WERI-Rb-1 (cell line): ENCODE measurements around the gene STOM.
A peak's percentile ranks its signal among the peaks of the same experiment; 100 is the strongest.

ENCODE experiments used
- DNase-seq: peaks from one replicate; pipeline ENCODE4 v3.0.0-alpha.2; 2020
- H3K27ac ChIP-seq: fragments of 250-450 bp; sonication (Bioruptor Pico); 2 replicates; pipeline ENCODE4 v1.5.1; 2020; ENCODE audit warnings: mild to moderate bottlenecking, moderate library complexity
- H3K27me3 ChIP-seq: fragments of 250-450 bp; sonication (Bioruptor Pico); 2 replicates; pipeline ENCODE4 v1.5.1; 2021; ENCODE audit warnings: mild to moderate bottlenecking, low read depth, moderate library complexity; ENCODE audit not compliant: insufficient read depth, severe bottlenecking
- H3K36me3 ChIP-seq: fragments of 250-450 bp; sonication (Bioruptor Pico); 2 replicates; pipeline ENCODE4 v1.5.1; 2020; ENCODE audit warnings: mild to moderate bottlenecking, moderate library complexity
- H3K4me3 ChIP-seq: 2 replicates; pipeline ENCODE4 v1.5.1; 2011; ENCODE audit warnings: low read depth, mild to moderate bottlenecking, control low read depth, low read length
- H3K9me3 ChIP-seq: fragments of 250-450 bp; sonication (Bioruptor Pico); 2 replicates; pipeline ENCODE4 v1.5.1; 2021; ENCODE audit warnings: mild to moderate bottlenecking, moderate library complexity; ENCODE audit not compliant: severe bottlenecking
- TF ChIP-seq, protein P1 (sequence below): IDR thresholded peaks from 2 replicates; pipeline ENCODE4 v1.5.1; 2011; ENCODE audit warnings: low read depth, mild to moderate bottlenecking, control low read depth, inconsistent platforms, low read length

Gene STOM

DNA sequence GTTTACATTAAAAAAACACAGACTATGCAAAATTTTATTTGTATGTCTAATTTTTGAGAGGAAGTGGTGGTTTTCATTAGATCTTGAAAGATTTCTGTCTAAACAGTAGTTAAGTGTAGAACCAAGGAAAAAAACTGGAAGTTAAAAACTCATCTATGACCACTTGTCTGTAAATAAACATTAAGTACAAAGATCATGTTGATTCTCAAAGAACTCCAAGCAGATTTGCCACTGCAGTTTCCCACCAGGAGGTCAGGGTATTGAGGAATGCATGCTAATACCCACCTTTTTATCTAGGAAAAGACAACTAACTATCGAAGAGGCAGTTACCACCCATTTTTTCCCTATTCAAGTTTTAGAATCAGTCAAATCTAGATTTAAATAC lies 1.9 kb downstream of the STOM start:
- no peaks in the 10 kb centered on the region for H3K27me3 ChIP-seq
- no peaks in the 10 kb centered on the region for H3K9me3 ChIP-seq
- no peak overlapping the region for H3K27ac ChIP-seq
- TF ChIP-seq, protein P1, sequence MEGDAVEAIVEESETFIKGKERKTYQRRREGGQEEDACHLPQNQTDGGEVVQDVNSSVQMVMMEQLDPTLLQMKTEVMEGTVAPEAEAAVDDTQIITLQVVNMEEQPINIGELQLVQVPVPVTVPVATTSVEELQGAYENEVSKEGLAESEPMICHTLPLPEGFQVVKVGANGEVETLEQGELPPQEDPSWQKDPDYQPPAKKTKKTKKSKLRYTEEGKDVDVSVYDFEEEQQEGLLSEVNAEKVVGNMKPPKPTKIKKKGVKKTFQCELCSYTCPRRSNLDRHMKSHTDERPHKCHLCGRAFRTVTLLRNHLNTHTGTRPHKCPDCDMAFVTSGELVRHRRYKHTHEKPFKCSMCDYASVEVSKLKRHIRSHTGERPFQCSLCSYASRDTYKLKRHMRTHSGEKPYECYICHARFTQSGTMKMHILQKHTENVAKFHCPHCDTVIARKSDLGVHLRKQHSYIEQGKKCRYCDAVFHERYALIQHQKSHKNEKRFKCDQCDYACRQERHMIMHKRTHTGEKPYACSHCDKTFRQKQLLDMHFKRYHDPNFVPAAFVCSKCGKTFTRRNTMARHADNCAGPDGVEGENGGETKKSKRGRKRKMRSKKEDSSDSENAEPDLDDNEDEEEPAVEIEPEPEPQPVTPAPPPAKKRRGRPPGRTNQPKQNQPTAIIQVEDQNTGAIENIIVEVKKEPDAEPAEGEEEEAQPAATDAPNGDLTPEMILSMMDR, result no peak
- H3K4me3 ChIP-seq, result no peak overlapping the region
- H3K36me3 ChIP-seq, result no peaks in the 10 kb centered on the region
- no peak for DNase-seq

DNA sequence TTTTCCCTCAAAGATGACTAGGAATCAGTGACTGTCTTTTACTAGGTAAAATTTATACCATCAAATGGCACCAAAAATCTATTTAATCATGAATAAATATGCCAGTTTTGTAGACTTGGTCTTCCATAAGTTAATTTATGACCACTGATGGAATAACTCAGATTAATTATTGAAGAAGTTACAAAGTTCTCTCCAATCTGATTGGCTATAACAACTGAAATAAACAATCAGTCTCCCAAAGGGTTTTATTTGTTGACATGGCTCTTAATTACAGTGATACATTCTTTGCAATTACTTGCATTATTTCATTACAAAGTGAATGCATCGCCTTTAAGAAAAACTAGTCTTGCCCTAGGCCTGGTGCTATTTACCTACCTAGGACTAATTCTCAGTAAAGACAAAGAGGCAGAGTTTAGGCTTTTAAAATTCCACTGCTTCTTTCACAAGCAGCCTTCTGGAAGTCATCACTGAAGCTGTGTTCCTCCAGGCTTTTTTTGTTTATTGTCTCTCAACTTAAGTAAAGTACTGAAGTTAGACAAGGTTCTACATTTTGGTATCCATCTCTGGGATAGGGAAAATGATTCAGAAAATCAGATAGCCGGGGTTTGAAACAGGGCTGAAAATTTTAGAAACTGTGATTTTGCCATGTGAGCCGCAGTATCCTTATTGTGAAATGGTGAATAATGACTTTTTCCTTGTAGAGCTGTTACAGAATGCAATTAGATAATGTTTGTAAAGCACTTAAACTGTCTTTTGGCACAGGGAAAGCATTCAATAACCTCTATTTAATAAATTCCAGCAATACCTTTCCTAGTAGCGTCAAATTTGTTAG lies 2.5 kb downstream of the STOM start:
- no peak for DNase-seq
- TF ChIP-seq, protein P1, result no peak
- Histone ChIP-seq H3K4me3 (no peak overlapping the region), H3K9me3 (no peaks in the 10 kb centered on the region), H3K27ac (no peak overlapping the region), H3K27me3 (no peaks in the 10 kb centered on the region), H3K36me3 (no peaks in the 10 kb centered on the region)

DNA sequence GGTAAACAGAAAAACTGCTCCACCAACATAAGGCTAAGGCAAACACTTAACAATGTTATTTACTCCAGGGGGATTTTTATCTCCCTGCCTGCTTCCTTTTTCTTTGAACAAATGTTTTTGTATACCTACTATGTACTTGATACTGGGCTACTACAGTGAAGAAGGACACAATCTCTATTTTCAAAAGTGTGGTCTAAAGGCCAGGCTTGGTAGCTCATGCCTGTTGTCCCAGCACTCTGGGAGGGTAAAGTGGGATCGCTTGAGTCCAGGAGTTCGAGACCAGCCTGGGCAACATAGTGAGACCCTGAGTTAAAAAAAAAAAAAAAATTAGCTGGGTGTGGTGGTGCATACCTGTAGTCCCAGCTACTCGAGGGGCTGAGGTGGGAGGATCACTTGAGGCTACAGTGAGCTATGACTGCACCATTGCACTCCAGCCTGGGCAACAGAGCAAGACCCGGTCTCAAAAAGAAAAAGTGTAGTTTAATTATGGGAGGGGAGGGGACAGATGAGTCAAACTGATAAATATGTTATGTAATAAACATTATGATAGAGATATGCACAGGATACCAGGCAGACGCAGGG lies 3.3 kb downstream of the STOM start:
- no peak overlapping the region for H3K27ac ChIP-seq

DNA sequence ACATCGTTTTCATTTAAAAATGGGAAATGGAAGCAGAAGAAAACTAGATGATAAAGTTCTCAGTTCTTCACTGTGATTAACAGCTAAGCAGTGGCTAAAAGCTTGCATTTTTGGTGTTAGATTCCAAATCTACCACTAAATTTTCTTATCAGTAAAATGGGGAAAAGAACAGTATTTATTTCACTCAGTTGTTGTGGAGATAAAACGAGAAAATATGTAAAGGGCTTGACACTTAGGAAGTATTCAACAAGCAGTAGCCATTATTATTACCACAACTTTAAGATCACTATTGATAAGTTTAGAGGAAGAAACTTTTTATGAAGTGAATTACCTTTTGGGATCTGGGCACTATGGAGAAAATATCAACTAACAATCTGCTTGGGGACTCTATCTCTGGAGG lies 4.5 kb downstream of the STOM start:
- TF ChIP-seq, protein P1, result no peak
- H3K27me3 ChIP-seq, result no peaks in the 10 kb centered on the region
- H3K27ac ChIP-seq, result no peak overlapping the region
- no peaks in the 10 kb centered on the region for H3K36me3 ChIP-seq
- DNase-seq, result no peak
- no peaks in the 10 kb centered on the region for H3K9me3 ChIP-seq
- no peak overlapping the region for H3K4me3 ChIP-seq

More for the DNA sequence above, 3.3 kb downstream of the STOM start:
- Histone ChIP-seq H3K4me3 (no peak overlapping the region), H3K9me3 (no peaks in the 10 kb centered on the region), H3K27me3 (no peaks in the 10 kb centered on the region), H3K36me3 (no peaks in the 10 kb centered on the region)
- no peak for DNase-seq
- TF ChIP-seq, protein P1, result no peak

DNA sequence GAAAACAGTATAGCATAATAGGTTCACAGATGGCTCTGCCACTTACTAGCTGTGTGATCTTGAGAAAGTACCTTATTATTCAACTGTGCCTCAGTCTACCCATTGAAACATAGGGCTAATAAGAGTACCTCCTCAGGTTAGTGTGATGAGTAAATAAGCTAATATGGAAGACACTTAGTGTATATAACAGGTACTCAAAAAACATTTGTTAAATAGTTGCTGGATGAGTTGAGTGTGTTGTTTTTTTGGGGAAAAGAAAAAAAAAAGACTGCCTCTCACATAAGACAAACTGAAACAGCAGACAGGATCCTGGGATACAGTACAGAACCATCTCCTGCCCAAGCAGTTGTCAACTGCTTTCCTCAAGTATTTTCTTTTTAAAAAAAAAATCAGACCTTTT lies 5.2 kb downstream of the STOM start:
- H3K27me3 ChIP-seq, result no peaks in the 10 kb centered on the region
- no peaks in the 10 kb centered on the region for H3K36me3 ChIP-seq
- DNase-seq, result no peak
- peak overlapping the region; percentile 8; the same call in 1 of the 2 replicates for H3K27ac ChIP-seq
- H3K4me3 ChIP-seq, result no peak overlapping the region
- no peaks in the 10 kb centered on the region for H3K9me3 ChIP-seq
- TF ChIP-seq, protein P1, result no peak
